GM19395 (cell line): ENCODE data around the gene EXT2.

ENCODE experiments used
- ATAC-seq: cut with Tn5 transposase; IDR thresholded peaks from one replicate; pipeline ENCODE4 v1.9.1; 2021; ENCODE audit warnings: mild to moderate bottlenecking, moderate library complexity; ENCODE audit not compliant: unreplicated experiment

EXT2 gene

GRCh38 chr11:44235765-44236201, 140.3 kb downstream of the EXT2 start:
- ATAC-seq, result no peak

GRCh38 chr11:44236296-44236695, 140.8 kb downstream of the EXT2 start:
- ATAC-seq, result no peak

GRCh38 chr11:44237156-44237555, 141.7 kb downstream of the EXT2 start:
- no peak for ATAC-seq

- no peak for ATAC-seq
Observed at GRCh38 chr11:44241851-44242250, 146.4 kb downstream of the EXT2 start.

- ATAC-seq, result no peak
Observed at GRCh38 chr11:44243086-44243485, 147.6 kb downstream of the EXT2 start.

- ATAC-seq, result no peak
Observed at GRCh38 chr11:44243595-44244343, 148.3 kb downstream of the EXT2 start.

GRCh38 chr11:44244639-44245310, 149.3 kb downstream of the EXT2 start:
- no peak for ATAC-seq

GRCh38 chr11:44246726-44247125, 151.2 kb downstream of the EXT2 start:
- ATAC-seq, result no peak

GRCh38 chr11:44247508-44247907, 152.0 kb downstream of the EXT2 start:
- ATAC-seq, result no peak

- ATAC-seq, result no peak
Observed at GRCh38 chr11:44248109-44248508, 152.6 kb downstream of the EXT2 start.

- no peak for ATAC-seq
Observed at GRCh38 chr11:44250421-44250820, 154.9 kb downstream of the EXT2 start.

GRCh38 chr11:44252999-44253602, 157.6 kb downstream of the EXT2 start:
- ATAC-seq, result no peak

- no peak for ATAC-seq
Observed at GRCh38 chr11:44255406-44256071, 160.1 kb downstream of the EXT2 start.

- ATAC-seq, result no peak
Observed at GRCh38 chr11:44256673-44257291, 161.3 kb downstream of the EXT2 start.

GRCh38 chr11:44257338-44258189, 162.1 kb downstream of the EXT2 start:
- ATAC-seq, result no peak

- ATAC-seq, result no peak
Observed at GRCh38 chr11:44258190-44258489, 162.7 kb downstream of the EXT2 start.

GRCh38 chr11:44258839-44259420, 163.5 kb downstream of the EXT2 start:
- ATAC-seq, result no peak

- no peak for ATAC-seq
Observed at GRCh38 chr11:44260081-44260480, 164.6 kb downstream of the EXT2 start.

GRCh38 chr11:44261800-44262591, 166.5 kb downstream of the EXT2 start:
- ATAC-seq, result no peak
